AG09309 (cell line): Measurements from ENCODE around the gene AGBL4.

Experiments
- DNase-seq: peaks from one replicate; pipeline ENCODE4 v3.0.0-alpha.2; 2010; ENCODE audit warnings: low read depth
- H3K4me3 ChIP-seq: 2 replicates; pipeline ENCODE4 v1.5.1; 2011; ENCODE audit warnings: mild to moderate bottlenecking, low read depth, low read length, moderate library complexity; ENCODE audit not compliant: control insufficient read depth
- TF ChIP-seq, protein P1 (sequence below): IDR thresholded peaks from 2 replicates; pipeline ENCODE4 v1.5.1; 2011; ENCODE audit warnings: mild to moderate bottlenecking, low read depth, low read length, inconsistent platforms; ENCODE audit not compliant: insufficient read depth, control insufficient read depth; ENCODE audit errors: missing control alignments

The AGBL4 gene

DNA sequence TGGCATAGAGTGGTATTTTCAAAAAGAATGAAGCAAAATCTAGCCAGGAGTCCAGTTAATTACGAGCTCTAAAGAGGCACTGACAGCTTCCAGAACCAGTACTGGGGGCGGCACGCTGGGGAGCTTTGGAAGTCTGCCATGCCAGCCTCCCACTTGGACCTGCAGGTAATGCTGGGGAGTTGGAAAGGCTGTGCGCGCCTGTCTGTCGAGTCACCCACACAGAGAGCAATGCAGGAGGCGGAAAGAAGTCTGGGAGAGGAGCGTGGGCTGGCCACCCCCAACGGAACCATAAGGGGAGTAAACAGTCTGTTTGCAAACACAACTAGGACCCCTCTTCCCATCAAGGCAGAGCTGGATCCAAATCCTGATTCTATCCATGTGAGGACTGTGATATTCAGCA, 1331.5 kb downstream of the AGBL4 start:
- DNase-seq: no peak

DNA sequence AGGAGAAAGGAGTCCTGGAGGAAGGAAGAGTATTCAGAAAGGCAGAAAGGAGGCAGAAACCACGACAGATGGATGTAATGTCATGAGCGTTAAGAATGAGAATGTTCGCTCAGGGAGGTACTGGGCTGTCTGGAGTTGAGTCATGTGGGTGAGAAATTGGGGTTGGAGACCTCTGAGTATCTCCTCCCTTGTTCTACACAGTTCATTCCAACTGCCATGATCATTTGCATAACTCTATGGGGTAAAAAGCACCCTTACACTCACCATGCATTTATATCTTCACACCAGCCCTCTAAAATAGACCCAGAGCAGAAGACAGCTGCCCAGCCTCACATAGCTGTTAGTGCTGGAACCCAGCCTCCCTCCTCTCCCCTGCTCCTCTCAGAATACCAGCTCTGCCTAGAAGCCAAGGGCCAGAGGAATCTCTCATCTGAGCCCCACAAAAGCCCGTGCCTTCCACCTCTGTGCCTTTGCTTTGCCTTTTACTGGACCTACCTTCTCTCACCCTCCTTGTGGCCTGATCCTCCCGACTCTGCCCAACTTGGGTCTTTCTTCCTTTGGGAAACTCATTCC, 1332.2 kb downstream of the AGBL4 start:
- no peak for DNase-seq
- TF ChIP-seq, protein P1, sequence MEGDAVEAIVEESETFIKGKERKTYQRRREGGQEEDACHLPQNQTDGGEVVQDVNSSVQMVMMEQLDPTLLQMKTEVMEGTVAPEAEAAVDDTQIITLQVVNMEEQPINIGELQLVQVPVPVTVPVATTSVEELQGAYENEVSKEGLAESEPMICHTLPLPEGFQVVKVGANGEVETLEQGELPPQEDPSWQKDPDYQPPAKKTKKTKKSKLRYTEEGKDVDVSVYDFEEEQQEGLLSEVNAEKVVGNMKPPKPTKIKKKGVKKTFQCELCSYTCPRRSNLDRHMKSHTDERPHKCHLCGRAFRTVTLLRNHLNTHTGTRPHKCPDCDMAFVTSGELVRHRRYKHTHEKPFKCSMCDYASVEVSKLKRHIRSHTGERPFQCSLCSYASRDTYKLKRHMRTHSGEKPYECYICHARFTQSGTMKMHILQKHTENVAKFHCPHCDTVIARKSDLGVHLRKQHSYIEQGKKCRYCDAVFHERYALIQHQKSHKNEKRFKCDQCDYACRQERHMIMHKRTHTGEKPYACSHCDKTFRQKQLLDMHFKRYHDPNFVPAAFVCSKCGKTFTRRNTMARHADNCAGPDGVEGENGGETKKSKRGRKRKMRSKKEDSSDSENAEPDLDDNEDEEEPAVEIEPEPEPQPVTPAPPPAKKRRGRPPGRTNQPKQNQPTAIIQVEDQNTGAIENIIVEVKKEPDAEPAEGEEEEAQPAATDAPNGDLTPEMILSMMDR: no peak
- no peak overlapping the region for H3K4me3 ChIP-seq

More for the DNA sequence above, 1331.5 kb downstream of the AGBL4 start:
- H3K4me3 ChIP-seq: no peak overlapping the region
- TF ChIP-seq, protein P1: no peak

DNA sequence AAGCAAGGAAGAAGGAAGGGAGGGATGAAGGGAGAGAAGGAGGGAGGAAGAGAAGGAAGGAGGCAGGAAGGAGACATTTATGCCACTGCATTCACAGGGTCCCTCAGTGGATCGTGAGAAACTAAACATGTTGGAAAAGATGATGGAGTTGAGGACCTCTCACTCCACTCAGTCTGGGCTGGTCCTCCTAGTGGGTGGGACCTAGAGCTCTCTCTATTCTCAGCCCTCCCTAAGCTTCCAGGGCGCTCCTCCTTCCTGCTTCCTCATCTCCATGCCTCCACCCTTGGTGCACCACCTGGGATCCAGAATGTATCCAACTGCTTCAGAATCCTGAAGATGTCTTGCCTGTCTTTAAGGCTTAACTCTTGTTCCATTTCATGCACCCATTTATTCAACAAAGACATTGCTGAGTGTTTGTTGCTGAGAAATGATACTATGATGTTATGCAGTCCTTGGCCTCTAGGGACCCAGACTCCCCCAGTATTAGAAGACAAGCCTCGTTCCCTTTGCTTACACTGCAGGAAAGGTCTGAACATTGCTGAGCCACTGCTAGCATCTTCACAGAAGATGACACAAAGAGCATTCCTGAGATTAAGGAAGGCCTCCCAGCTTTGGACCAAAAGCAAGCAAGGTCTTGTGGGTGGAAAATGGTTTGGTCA, 1335.5 kb downstream of the AGBL4 start:
- H3K4me3 ChIP-seq: no peak overlapping the region
- TF ChIP-seq, protein P1: peak; percentile 23
- no peak for DNase-seq

DNA sequence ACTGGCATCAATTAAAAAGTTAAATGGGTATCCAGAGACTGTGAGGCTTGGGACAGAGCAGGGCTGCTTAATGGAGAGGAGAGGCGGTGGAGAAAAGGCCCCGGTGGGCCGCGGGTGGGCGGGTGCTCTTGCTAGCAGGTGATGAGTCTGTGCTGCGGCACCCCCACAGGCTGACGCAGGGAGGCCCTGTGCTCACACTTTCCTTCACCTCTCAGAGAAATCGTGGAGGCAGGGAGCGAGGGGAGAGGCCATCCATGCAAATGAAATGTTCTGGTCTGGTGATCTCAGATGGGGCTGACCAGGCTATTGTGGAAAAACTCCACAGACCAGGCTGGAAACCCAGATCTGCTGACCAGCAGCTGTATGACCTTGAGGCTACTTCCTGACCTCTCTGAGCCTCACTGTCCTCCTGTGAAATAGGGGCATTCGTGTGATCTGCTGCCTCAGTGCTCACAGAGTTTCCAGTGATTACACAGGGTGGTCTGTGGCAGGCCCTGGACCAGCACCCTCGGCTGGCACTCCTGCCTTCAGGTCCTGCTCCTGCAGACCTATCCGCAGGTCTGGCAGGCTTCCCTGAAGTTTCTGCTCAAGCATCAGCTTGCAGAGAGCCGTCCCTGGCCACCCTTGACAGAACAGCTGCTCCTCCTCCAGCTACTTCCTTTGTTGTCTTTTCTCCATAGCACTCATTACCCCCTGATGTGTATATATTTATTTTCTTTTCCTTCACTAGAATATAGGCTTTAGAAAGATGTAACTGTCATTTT, 1336.3 kb downstream of the AGBL4 start:
- H3K4me3 ChIP-seq: no peak overlapping the region
- TF ChIP-seq, protein P1: no peak
- DNase-seq: no peak

DNA sequence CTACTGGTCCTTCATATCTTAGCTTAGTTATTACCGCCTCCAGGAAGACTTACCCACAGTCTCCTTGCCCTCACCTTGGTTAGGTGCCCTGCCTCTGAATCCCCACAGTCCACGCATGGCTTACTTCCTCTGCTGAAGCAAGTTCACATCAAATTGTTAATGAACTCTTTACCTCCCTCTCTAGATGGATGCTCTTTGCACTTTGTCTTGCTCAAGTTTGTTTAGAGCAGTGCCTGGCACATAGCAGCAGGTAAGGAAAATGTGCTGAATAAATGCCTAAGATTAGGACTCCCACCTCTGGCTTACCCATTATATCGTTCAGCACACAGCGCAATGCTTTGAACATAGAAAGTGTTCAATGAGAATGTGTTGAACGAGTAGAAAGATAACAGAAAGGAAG, 1337.6 kb downstream of the AGBL4 start:
- TF ChIP-seq, protein P1: no peak
- no peak overlapping the region for H3K4me3 ChIP-seq
- DNase-seq: no peak

DNA sequence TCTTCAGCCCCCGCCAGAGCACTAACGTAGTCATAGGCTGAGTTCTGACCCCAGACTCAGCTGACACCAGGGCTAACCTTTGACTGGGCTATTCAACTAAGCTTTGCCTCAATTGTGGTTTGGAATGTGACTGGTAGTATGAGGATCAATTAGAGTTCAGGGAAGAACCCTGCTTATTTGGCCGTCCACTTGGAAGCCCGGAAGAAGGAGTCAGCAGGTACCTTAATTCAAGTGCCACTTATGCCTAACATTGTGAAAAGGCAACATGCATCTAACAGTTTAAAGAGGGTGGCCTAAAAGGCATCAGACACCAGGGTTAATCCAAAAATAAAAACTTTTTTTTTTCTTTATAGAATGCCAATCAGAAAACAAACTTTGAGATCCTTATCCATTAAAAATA, 1339.4 kb downstream of the AGBL4 start:
- TF ChIP-seq, protein P1: no peak
- DNase-seq: no peak
- H3K4me3 ChIP-seq: no peak overlapping the region
